IMR-90 (cell line): Measurements from ENCODE around the gene AGO1.

Experiments
- POLR2A ChIP-seq: IDR thresholded peaks from 2 replicates; pipeline ENCODE4 v1.6.1; 2012; ENCODE audit warnings: mild to moderate bottlenecking, low read depth, low read length
- RAD21 ChIP-seq: IDR thresholded peaks from 2 replicates; pipeline ENCODE4 v1.6.1; 2012; ENCODE audit warnings: low read length, improper control_type of control experiment
- RFX5 ChIP-seq: IDR thresholded peaks from 2 replicates; pipeline ENCODE4 v1.8.0; 2012; ENCODE audit warnings: low read depth, mild to moderate bottlenecking, low read length, moderate library complexity
- USF2 ChIP-seq: fragments of 150-350 bp; IDR thresholded peaks from 2 replicates; pipeline ENCODE4 v1.6.1; 2017; ENCODE audit warnings: mild to moderate bottlenecking, antibody characterized with exemption, low read length, low read depth
- TF ChIP-seq, protein P1 (sequence below): conservative IDR thresholded peaks from 2 replicates; pipeline ENCODE4 v1.5.1; 2012; ENCODE audit warnings: mild to moderate bottlenecking, low read depth, low read length, improper control_type of control experiment

DNA sequence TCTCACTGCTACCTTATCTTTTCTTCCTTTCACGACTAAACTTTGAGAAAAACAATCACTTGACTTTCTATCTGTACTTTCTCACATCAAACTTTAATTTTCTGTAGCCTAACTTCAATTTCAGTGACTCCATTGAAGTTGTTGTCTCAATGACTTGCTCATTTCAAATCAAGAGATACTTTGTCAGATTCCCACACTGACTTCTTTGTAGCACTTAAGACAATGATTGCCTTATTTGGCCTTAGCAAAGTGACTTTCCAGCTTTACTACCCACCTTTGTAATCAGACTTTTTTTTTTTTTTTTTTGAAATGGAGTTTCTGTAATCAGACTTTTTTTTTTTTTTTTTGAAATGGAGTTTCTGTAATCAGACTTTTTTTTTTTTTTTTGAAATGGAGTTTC is 38.2 kb upstream of the AGO1 start:
- TF ChIP-seq, protein P1, sequence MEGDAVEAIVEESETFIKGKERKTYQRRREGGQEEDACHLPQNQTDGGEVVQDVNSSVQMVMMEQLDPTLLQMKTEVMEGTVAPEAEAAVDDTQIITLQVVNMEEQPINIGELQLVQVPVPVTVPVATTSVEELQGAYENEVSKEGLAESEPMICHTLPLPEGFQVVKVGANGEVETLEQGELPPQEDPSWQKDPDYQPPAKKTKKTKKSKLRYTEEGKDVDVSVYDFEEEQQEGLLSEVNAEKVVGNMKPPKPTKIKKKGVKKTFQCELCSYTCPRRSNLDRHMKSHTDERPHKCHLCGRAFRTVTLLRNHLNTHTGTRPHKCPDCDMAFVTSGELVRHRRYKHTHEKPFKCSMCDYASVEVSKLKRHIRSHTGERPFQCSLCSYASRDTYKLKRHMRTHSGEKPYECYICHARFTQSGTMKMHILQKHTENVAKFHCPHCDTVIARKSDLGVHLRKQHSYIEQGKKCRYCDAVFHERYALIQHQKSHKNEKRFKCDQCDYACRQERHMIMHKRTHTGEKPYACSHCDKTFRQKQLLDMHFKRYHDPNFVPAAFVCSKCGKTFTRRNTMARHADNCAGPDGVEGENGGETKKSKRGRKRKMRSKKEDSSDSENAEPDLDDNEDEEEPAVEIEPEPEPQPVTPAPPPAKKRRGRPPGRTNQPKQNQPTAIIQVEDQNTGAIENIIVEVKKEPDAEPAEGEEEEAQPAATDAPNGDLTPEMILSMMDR = no peak
- TF ChIP-seq USF2 = no peak
- TF ChIP-seq POLR2A = no peak
- TF ChIP-seq RFX5 = no peak
- no peak for TF ChIP-seq RAD21
